OCI-LY7 (cell line): Measurements from ENCODE around the gene DRG2. TPM values are rescaled to one million over a fixed set of nuclear protein-coding genes. Genes with fewer than 3 reads are reported as not detected.

Source experiments
- BruUV-seq: library from RNA; stranded (reverse); fragments of 400-500 nt; replicated peaks from 2 replicates; lab custom pipeline; 2021; lab: Mats Ljungman, UMichigan
- CTCF ChIA-PET: fragments of 300-600 bp; sonication (Branson Sonifier 250); formaldehyde crosslinking; loops from one replicate; lab custom pipeline; 2022; ENCODE audit warnings: antibody characterized with exemption; ENCODE audit not compliant: unreplicated experiment; lab: Charles Lee
- POLR2A ChIA-PET: fragments of 300-600 bp; sonication (Branson Sonifier 250); formaldehyde crosslinking; loops from one replicate; lab custom pipeline; 2022; ENCODE audit warnings: antibody characterized with exemption; lab: Charles Lee
- DNase-seq: peaks from one replicate; pipeline ENCODE4 v3.0.0-alpha.2; 2015; ENCODE audit warnings: low spot score
- H2AFZ ChIP-seq: fragments of 200-600 bp; sonication (generic), shearing (Covaris generic); 2 replicates; pipeline ENCODE4 v1.6.1; 2014; ENCODE audit warnings: mild to moderate bottlenecking, antibody characterized with exemption, low read length, moderate library complexity
- H3K27ac ChIP-seq: fragments of 200-600 bp; sonication (generic); 2 replicates; pipeline ENCODE4 v1.5.1; 2014; ENCODE audit warnings: mixed run types, low read depth, mild to moderate bottlenecking, moderate library complexity, low read length, inconsistent platforms; ENCODE audit not compliant: poor library complexity, severe bottlenecking
- H3K36me3 ChIP-seq: fragments of 200-600 bp; sonication (generic); 2 replicates; pipeline ENCODE4 v1.6.1; 2014; ENCODE audit warnings: mild to moderate bottlenecking, antibody characterized with exemption, low read length, moderate library complexity, mixed read lengths; ENCODE audit not compliant: insufficient read depth
- H3K4me1 ChIP-seq: fragments of 200-600 bp; sonication (generic); 2 replicates; pipeline ENCODE4 v1.5.1; 2014; ENCODE audit warnings: mild to moderate bottlenecking, low read length; ENCODE audit not compliant: insufficient read depth, poor library complexity, severe bottlenecking
- H3K4me2 ChIP-seq: fragments of 200-600 bp; sonication (generic); 2 replicates; pipeline ENCODE4 v1.6.1; 2014; ENCODE audit warnings: mild to moderate bottlenecking, low read length
- H3K4me3 ChIP-seq: fragments of 200-600 bp; sonication (generic); 2 replicates; pipeline ENCODE4 v1.5.1; 2014; ENCODE audit warnings: mild to moderate bottlenecking, low read depth, low read length; ENCODE audit not compliant: poor library complexity, severe bottlenecking
- H3K79me2 ChIP-seq: fragments of 200-600 bp; sonication (generic); 2 replicates; pipeline ENCODE4 v1.6.1; 2016; ENCODE audit warnings: low read depth, mild to moderate bottlenecking, low read length, moderate library complexity, mixed read lengths; ENCODE audit not compliant: insufficient read depth
- H3K9me2 ChIP-seq: fragments of 200-600 bp; sonication (generic); 2 replicates; pipeline ENCODE4 v1.6.1; 2016; ENCODE audit warnings: mild to moderate bottlenecking, low read length, mixed read lengths; ENCODE audit not compliant: insufficient read depth
- H3K9me3 ChIP-seq: fragments of 200-600 bp; sonication (generic); 2 replicates; pipeline ENCODE4 v1.6.1; 2014; ENCODE audit warnings: mild to moderate bottlenecking, mixed run types, low read length, mixed read lengths
- H4K20me1 ChIP-seq: fragments of 200-600 bp; sonication (generic); 2 replicates; pipeline ENCODE4 v1.6.1; 2014; ENCODE audit warnings: mild to moderate bottlenecking, antibody characterized with exemption, low read length, moderate library complexity, mixed read lengths; ENCODE audit not compliant: insufficient read depth
- EZH2phosphoT487 ChIP-seq: fragments of 200-600 bp; sonication (generic); IDR thresholded peaks from 2 replicates; pipeline ENCODE4 v1.6.1; 2018; ENCODE audit warnings: low read depth, borderline replicate concordance, mild to moderate bottlenecking, mixed run types, antibody characterized with exemption, low read length, moderate library complexity, mixed read lengths
- intact Hi-C: fragments of 100-400 bp; cut with micrococcal nuclease; formaldehyde crosslinking; loops from one replicate; pipeline ENCODE4 v1.10.0; 2022; ENCODE audit not compliant: unreplicated experiment
- total RNA-seq, 2 experiments: library from RNA; depleted of rRNA in 1 of 2; stranded (reverse); fragments of >200 nt in 1 of 2; shearing (Covaris generic) in 1 of 2; gene quantifications; 2 replicates each; pipeline ENCODE4 v1.2.3, GENCODE V29; 2014 to 2022
- TF ChIP-seq, protein P1 (sequence below): fragments of 200-600 bp; sonication (generic); conservative IDR thresholded peaks from 2 replicates; pipeline ENCODE4 v1.5.1; 2014; ENCODE audit warnings: mild to moderate bottlenecking, antibody characterized with exemption, low read length, moderate library complexity, mixed read lengths

The DRG2 gene
- total RNA-seq, 2 experiments from 2014 or later, result 60.4 to 62.6 TPM

DNA sequence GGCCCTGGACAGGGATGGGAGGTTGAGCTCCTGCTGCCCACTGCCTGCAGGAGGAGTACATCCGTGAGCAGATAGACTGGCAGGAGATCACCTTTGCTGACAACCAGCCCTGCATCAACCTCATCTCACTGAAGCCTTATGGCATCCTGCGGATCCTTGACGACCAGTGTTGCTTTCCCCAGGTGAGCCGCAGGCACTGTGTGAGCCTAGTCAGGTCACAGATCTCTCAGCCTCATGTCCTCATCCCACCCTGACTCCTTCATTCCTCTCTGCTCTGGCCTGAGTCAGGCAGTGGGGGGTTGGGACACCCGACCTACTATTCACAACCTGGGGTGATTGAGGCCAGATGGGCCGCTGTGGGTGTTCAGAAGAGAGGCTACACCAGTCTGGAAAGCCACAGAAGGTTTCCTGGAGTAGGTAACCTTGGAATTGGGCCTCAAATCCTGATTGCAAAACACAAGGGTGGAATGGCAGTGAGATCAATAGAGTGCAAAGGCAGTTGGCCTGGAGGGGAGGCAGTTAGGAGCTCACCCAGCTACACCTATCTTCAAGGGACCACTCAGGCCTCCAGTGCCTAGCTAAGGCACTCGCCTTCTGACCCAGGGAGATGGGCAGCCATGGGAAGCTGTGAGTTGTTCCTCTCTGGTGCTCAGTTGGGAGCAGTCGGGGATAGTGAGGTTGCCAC, 50.5 kb downstream of the DRG2 start:
- H3K79me2 ChIP-seq, result no peaks in the 10 kb centered on the region
- TF ChIP-seq, protein P1, sequence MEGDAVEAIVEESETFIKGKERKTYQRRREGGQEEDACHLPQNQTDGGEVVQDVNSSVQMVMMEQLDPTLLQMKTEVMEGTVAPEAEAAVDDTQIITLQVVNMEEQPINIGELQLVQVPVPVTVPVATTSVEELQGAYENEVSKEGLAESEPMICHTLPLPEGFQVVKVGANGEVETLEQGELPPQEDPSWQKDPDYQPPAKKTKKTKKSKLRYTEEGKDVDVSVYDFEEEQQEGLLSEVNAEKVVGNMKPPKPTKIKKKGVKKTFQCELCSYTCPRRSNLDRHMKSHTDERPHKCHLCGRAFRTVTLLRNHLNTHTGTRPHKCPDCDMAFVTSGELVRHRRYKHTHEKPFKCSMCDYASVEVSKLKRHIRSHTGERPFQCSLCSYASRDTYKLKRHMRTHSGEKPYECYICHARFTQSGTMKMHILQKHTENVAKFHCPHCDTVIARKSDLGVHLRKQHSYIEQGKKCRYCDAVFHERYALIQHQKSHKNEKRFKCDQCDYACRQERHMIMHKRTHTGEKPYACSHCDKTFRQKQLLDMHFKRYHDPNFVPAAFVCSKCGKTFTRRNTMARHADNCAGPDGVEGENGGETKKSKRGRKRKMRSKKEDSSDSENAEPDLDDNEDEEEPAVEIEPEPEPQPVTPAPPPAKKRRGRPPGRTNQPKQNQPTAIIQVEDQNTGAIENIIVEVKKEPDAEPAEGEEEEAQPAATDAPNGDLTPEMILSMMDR, result no peak
- no peak for TF ChIP-seq EZH2phosphoT487
- H3K9me2 ChIP-seq, result no peaks in the 10 kb centered on the region
- no peak overlapping the region for H3K4me2 ChIP-seq
- no peak overlapping the region for H3K4me3 ChIP-seq
- POLR2A ChIA-PET, result interaction anchor here (0.9 kb wide), 1 partner anchor 15 kb away, joined by 3 read pairs; no protein-coding TSS in a partner anchor
- no peaks in the 10 kb centered on the region for H3K4me1 ChIP-seq
- H4K20me1 ChIP-seq, result no peaks in the 10 kb centered on the region
- CTCF ChIA-PET, result no interaction called here
- no peaks in the 10 kb centered on the region for H3K9me3 ChIP-seq
- no peak overlapping the region for H2AFZ ChIP-seq
- no peak for DNase-seq
- H3K36me3 ChIP-seq, result no peaks in the 10 kb centered on the region
- H3K27ac ChIP-seq, result no peak overlapping the region
- no TSS peak for BruUV-seq
- intact Hi-C loops, result no loop called here

DNA sequence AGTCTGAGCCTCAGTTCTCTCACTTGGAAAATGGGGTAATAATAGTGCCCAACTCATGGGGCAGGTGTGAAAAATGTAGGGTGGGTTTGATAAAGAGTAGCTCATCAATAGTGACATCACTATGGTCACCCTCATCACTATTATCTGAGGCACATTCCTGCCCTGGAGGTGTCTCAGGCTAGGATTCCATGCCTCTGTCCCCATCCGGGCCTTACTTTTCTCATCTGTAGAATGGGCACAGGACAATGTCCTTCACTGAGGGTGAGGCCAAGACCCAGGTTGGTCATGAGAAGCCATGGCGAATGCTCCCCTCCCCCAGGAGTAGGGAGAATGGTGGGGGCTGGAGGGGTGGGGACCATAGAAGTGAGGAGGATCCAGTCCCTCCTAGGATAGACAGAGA, 51.3 kb downstream of the DRG2 start:
- BruUV-seq, result no TSS peak
- intact Hi-C loops, result no loop called here
- CTCF ChIA-PET, result no interaction called here

More for the DNA sequence above, 51.3 kb downstream of the DRG2 start:
- POLR2A ChIA-PET, result interaction anchor here (0.9 kb wide), 1 partner anchor 14 kb away, joined by 3 read pairs; no protein-coding TSS in a partner anchor
- no peak overlapping the region for H2AFZ ChIP-seq
- H3K79me2 ChIP-seq, result no peaks in the 10 kb centered on the region
- H3K36me3 ChIP-seq, result no peaks in the 10 kb centered on the region
- H3K27ac ChIP-seq, result no peak overlapping the region
- H3K9me3 ChIP-seq, result no peaks in the 10 kb centered on the region
- no peaks in the 10 kb centered on the region for H3K9me2 ChIP-seq
- H3K4me3 ChIP-seq, result no peak overlapping the region
- DNase-seq, result no peak
- H4K20me1 ChIP-seq, result no peaks in the 10 kb centered on the region
- no peak for TF ChIP-seq EZH2phosphoT487
- TF ChIP-seq, protein P1, result no peak
- H3K4me1 ChIP-seq, result no peaks in the 10 kb centered on the region
- no peak overlapping the region for H3K4me2 ChIP-seq
